ENCODE results near the gene PNMA6F. TPM values are rescaled to one million over a fixed set of nuclear protein-coding genes. Genes with fewer than 3 reads are reported as not detected.

Gene PNMA6F
- total RNA-seq, 2 experiments from 2014 or later = not detected

DNA sequence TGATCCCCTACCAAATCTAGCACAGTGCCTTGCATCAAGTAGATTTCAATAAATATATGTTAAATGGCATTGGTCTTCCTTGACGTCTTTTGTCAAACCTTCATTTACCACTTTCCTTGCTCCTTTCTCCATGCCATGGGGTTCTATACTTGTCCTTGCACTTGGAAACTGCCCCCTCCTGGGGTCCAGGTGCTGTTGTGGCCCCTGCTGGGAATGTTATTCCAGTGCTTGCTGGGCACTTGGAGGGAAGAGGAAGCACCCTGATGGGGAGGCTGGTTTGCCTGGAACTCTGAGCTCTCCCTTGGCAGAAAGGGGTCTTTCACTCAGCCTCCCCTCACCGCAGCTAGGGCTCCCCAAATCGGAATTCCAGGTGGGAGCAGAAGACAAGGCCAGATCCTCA lies 31.3 kb upstream of the PNMA6F start:
- Mint-ChIP-seq H3K9me3 (no peaks in the 10 kb centered on the region), H3K27ac (no peak overlapping the region), H3K4me1 (ENCODE audit: low read depth) (no peaks in the 10 kb centered on the region), H3K36me3 (ENCODE audit: low read depth) (peaks cover 42% of the 10 kb centered on the region), H3K4me3 (no peak overlapping the region), H3K27me3 (no peaks in the 10 kb centered on the region)
- ChIA-PET POLR2A (no interaction called here), CTCF (no interaction called here)
- peaks cover 17% of the 10 kb centered on the region for H3K36me3 ChIP-seq (ENCODE audit: insufficient read depth, low read length)
- DNase-seq (no peak), ATAC-seq (ENCODE audit: poor library complexity) (no peak)
- no peaks in the 10 kb centered on the region for H3K4me1 ChIP-seq (ENCODE audit: insufficient read depth, low read length)
- no peak overlapping the region for H3K4me3 ChIP-seq (ENCODE audit: low read length)
- H3K9me3 ChIP-seq (ENCODE audit: control insufficient read depth in 1 of 2, insufficient read depth in 1 of 2, low read length in 2 of 2) = peaks cover 0 to 9% of the 10 kb centered on the region in 2 experiments
- no peaks in the 10 kb centered on the region for H3K27me3 ChIP-seq (ENCODE audit: control insufficient read depth in 1 of 2, insufficient read depth in 2 of 2, low read length in 2 of 2)
- intact Hi-C loops (cut with DNase I, micrococcal nuclease) = no loop called here
- TF ChIP-seq, protein P1, sequence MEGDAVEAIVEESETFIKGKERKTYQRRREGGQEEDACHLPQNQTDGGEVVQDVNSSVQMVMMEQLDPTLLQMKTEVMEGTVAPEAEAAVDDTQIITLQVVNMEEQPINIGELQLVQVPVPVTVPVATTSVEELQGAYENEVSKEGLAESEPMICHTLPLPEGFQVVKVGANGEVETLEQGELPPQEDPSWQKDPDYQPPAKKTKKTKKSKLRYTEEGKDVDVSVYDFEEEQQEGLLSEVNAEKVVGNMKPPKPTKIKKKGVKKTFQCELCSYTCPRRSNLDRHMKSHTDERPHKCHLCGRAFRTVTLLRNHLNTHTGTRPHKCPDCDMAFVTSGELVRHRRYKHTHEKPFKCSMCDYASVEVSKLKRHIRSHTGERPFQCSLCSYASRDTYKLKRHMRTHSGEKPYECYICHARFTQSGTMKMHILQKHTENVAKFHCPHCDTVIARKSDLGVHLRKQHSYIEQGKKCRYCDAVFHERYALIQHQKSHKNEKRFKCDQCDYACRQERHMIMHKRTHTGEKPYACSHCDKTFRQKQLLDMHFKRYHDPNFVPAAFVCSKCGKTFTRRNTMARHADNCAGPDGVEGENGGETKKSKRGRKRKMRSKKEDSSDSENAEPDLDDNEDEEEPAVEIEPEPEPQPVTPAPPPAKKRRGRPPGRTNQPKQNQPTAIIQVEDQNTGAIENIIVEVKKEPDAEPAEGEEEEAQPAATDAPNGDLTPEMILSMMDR (IDR thresholded peaks at IDR 0.05) = no peak
- H3K27ac ChIP-seq (ENCODE audit: low read depth in 1 of 2, low read length in 2 of 2) = no peak overlapping the region

DNA sequence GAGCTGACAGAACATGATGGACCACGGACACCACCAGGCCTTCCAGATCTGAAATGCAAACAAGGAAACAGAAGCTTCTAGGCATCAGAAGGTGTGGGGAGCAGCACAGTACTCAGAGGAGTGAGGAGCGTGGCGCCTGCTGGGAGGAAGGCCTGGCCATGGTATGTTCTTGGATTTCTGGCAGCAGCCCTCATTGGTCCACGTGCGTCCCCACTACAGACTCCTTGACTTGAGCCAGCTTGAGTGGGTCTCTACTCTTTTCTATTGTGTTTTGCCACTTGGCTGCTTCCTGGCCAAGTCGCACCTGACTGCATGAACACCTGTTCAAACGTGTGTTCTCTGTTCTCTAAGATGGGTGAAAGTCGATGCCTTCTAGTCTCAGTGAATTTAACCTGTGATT lies 30.4 kb upstream of the PNMA6F start:
- Histone ChIP-seq H3K4me1 (ENCODE audit: insufficient read depth, low read length) (no peaks in the 10 kb centered on the region), H3K36me3 (ENCODE audit: insufficient read depth, low read length) (peaks cover 25% of the 10 kb centered on the region), H3K27ac (ENCODE audit: low read depth in 1 of 2, low read length in 2 of 2) (no peak overlapping the region), H3K4me3 (ENCODE audit: low read length) (no peak overlapping the region), H3K9me3 (ENCODE audit: control insufficient read depth in 1 of 2, insufficient read depth in 1 of 2, low read length in 2 of 2) (peaks cover 0 to 13% of the 10 kb centered on the region in 2 experiments), H3K27me3 (ENCODE audit: control insufficient read depth in 1 of 2, insufficient read depth in 2 of 2, low read length in 2 of 2) (no peaks in the 10 kb centered on the region)
- TF ChIP-seq, protein P1 (IDR thresholded peaks at IDR 0.05) = no peak
- H3K36me3 Mint-ChIP-seq (ENCODE audit: low read depth) = peaks cover 43% of the 10 kb centered on the region
- ATAC-seq (ENCODE audit: poor library complexity) (no peak), DNase-seq (no peak)
- H3K9me3 Mint-ChIP-seq = no peaks in the 10 kb centered on the region
- H3K27me3 Mint-ChIP-seq = no peaks in the 10 kb centered on the region
- intact Hi-C loops (cut with DNase I, micrococcal nuclease) = no loop called here
- no peak overlapping the region for H3K27ac Mint-ChIP-seq
- H3K4me3 Mint-ChIP-seq = no peak overlapping the region
- ChIA-PET POLR2A (no interaction called here), CTCF (no interaction called here)
- H3K4me1 Mint-ChIP-seq (ENCODE audit: low read depth) = no peaks in the 10 kb centered on the region

DNA sequence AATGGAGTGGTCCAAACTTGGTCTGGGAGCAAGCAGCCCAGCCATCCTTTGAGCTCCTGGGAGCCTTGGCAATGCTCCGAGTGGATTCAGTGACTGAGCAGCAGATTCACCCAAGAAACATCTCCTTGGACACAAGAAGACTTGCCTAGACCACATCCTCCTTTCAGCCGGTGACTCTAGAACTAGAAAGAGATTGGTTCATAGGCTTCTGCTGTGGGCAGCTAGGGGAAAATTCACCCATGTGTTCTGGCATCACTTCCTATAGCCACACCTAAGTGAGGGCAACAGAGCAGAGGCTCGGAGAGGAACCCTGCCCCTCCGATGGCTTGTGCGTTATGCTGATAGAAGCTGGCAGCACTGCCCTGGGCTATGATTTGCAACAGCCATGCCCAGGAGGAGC lies 28.4 kb upstream of the PNMA6F start:
- Histone ChIP-seq H3K9me3 (ENCODE audit: control insufficient read depth in 1 of 2, insufficient read depth in 1 of 2, low read length in 2 of 2) (peaks cover 0 to 4% of the 10 kb centered on the region in 2 experiments), H3K27me3 (ENCODE audit: control insufficient read depth in 1 of 2, insufficient read depth in 2 of 2, low read length in 2 of 2) (no peaks in the 10 kb centered on the region), H3K36me3 (ENCODE audit: insufficient read depth, low read length) (peaks cover 42% of the 10 kb centered on the region), H3K4me3 (ENCODE audit: low read length) (no peak overlapping the region), H3K4me1 (ENCODE audit: insufficient read depth, low read length) (no peaks in the 10 kb centered on the region), H3K27ac (ENCODE audit: low read depth in 1 of 2, low read length in 2 of 2) (no peak overlapping the region)
- no peak overlapping the region for H3K27ac Mint-ChIP-seq
- ChIA-PET POLR2A (no interaction called here), CTCF (no interaction called here)
- intact Hi-C loops (cut with DNase I, micrococcal nuclease) = no loop called here
- H3K4me3 Mint-ChIP-seq = no peak overlapping the region
- no peaks in the 10 kb centered on the region for H3K27me3 Mint-ChIP-seq
- TF ChIP-seq, protein P1 (IDR thresholded peaks at IDR 0.05) = no peak
- ATAC-seq (ENCODE audit: poor library complexity) (no peak), DNase-seq (no peak)
- H3K36me3 Mint-ChIP-seq (ENCODE audit: low read depth) = peaks cover 60% of the 10 kb centered on the region
- no peaks in the 10 kb centered on the region for H3K9me3 Mint-ChIP-seq
- no peaks in the 10 kb centered on the region for H3K4me1 Mint-ChIP-seq (ENCODE audit: low read depth)

Data from CD4-positive, alpha-beta T cell (primary cell).